GM21619 (cell line): ENCODE data around the gene SIRPD.
"Not testable (repeated sequence)": the region's sequence is repeated elsewhere in the genome, so short reads cannot be mapped to it uniquely, and the experiment has no call there.

Source experiments
- ATAC-seq: cut with Tn5 transposase; IDR thresholded peaks from one replicate; pipeline ENCODE4 v1.9.1; 2021; ENCODE audit not compliant: unreplicated experiment

SIRPD gene

GRCh38 chr20:1497371-1497770 lies 60.1 kb downstream of the SIRPD start:
- not testable (repeated sequence) for ATAC-seq

GRCh38 chr20:1496930-1497329 lies 60.6 kb downstream of the SIRPD start:
- ATAC-seq = no peak

GRCh38 chr20:1494436-1494835 lies 63.1 kb downstream of the SIRPD start:
- ATAC-seq = no peak

GRCh38 chr20:1493536-1493935 lies 64.0 kb downstream of the SIRPD start:
- ATAC-seq = no peak

- no peak for ATAC-seq
These were observed 65.5 kb downstream of the SIRPD start for GRCh38 chr20:1491860-1492642.

- no peak for ATAC-seq
These were observed 66.1 kb downstream of the SIRPD start, which contains the start of gene SIRPB2 for GRCh38 chr20:1491281-1491840. TSS of gene SIRPB2 (minus strand) at chr20:1491420. CDS start at chr20:1491359, 61 bp downstream.

GRCh38 chr20:1490643-1491195 lies 66.8 kb downstream of the SIRPD start:
- no peak for ATAC-seq

GRCh38 chr20:1489764-1490436 lies 67.6 kb downstream of the SIRPD start:
- no peak for ATAC-seq

GRCh38 chr20:1489325-1489724 lies 68.2 kb downstream of the SIRPD start:
- no peak for ATAC-seq

GRCh38 chr20:1486566-1486965 lies 70.9 kb downstream of the SIRPD start:
- ATAC-seq = no peak

GRCh38 chr20:1484438-1485116 lies 72.9 kb downstream of the SIRPD start:
- ATAC-seq = no peak
